ENCODE results near the gene BOLA1.
"Not testable (repeated sequence)": the region's sequence is repeated elsewhere in the genome, so short reads cannot be mapped to it uniquely, and the experiment has no call there.

The BOLA1 gene

GRCh38 chr1:149886396-149887195, 12.8 kb upstream of the BOLA1 start:
- DNase-seq (ENCODE audit: low read depth in 2 of 2, low spot score in 1 of 2), result peak; percentile 60 to 72

- not testable (repeated sequence) for DNase-seq (ENCODE audit: low read depth in 2 of 2, low spot score in 1 of 2)
Measured at GRCh38 chr1:149887196-149887455, 12.2 kb upstream of the BOLA1 start.

GRCh38 chr1:149887456-149888246, 11.7 kb upstream of the BOLA1 start:
- peak; percentile 37 to 54 for DNase-seq (ENCODE audit: low read depth in 2 of 2, low spot score in 1 of 2)

- peak; percentile 28 to 45 for DNase-seq (ENCODE audit: low read depth in 2 of 2, low spot score in 1 of 2)
Measured at GRCh38 chr1:149888247-149888998, 10.9 kb upstream of the BOLA1 start.

GRCh38 chr1:149888999-149889289, 10.4 kb upstream of the BOLA1 start:
- no peak for DNase-seq (ENCODE audit: low read depth in 2 of 2, low spot score in 1 of 2)

- DNase-seq (ENCODE audit: low read depth in 2 of 2, low spot score in 1 of 2), result no peak
Measured at GRCh38 chr1:149896575-149896974, 2.8 kb upstream of the BOLA1 start.

- DNase-seq (ENCODE audit: low read depth in 2 of 2, low spot score in 1 of 2), result no peak
Measured at GRCh38 chr1:149903836-149904491, 4.6 kb downstream of the BOLA1 start.

- no peak for DNase-seq (ENCODE audit: low read depth in 2 of 2, low spot score in 1 of 2)
Measured at GRCh38 chr1:149906570-149907075, 7.3 kb downstream of the BOLA1 start.

GRCh38 chr1:149914545-149914944, 15.2 kb downstream of the BOLA1 start:
- no peak for DNase-seq (ENCODE audit: low read depth in 2 of 2, low spot score in 1 of 2)

GRCh38 chr1:149915429-149916192, 16.2 kb downstream of the BOLA1 start:
- DNase-seq (ENCODE audit: low read depth in 2 of 2, low spot score in 1 of 2), result no peak

- DNase-seq (ENCODE audit: low read depth in 2 of 2, low spot score in 1 of 2), result no peak
Measured at GRCh38 chr1:149916193-149916897, 17.0 kb downstream of the BOLA1 start.

GRCh38 chr1:149916898-149917252, 17.5 kb downstream of the BOLA1 start:
- DNase-seq (ENCODE audit: low read depth in 2 of 2, low spot score in 1 of 2), result no peak

- DNase-seq (ENCODE audit: low read depth in 2 of 2, low spot score in 1 of 2), result no peak
Measured at GRCh38 chr1:149917571-149918144, 18.3 kb downstream of the BOLA1 start, which contains the start of gene SV2A. Gene SV2A, minus strand, starts transcription at chr1:149917844. Its CDS starts 4,004 bp downstream, at chr1:149913840.

GRCh38 chr1:149923626-149924025, 24.3 kb downstream of the BOLA1 start:
- DNase-seq (ENCODE audit: low read depth in 2 of 2, low spot score in 1 of 2), result no peak

GRCh38 chr1:149925345-149925744, 26.0 kb downstream of the BOLA1 start:
- DNase-seq (ENCODE audit: low read depth in 2 of 2, low spot score in 1 of 2), result no peak

- no peak for DNase-seq (ENCODE audit: low read depth in 2 of 2, low spot score in 1 of 2)
Measured at GRCh38 chr1:149925751-149926150, 26.4 kb downstream of the BOLA1 start.

- DNase-seq (ENCODE audit: low read depth in 2 of 2, low spot score in 1 of 2), result no peak
Measured at GRCh38 chr1:149926296-149926695, 26.9 kb downstream of the BOLA1 start.

GRCh38 chr1:149927056-149927562, 27.7 kb downstream of the BOLA1 start:
- DNase-seq (ENCODE audit: low read depth in 2 of 2, low spot score in 1 of 2), result no peak

All from stimulated activated CD8-positive, alpha-beta memory T cell treated with anti-CD3 and anti-CD28 coated beads, Interleukin-4, amount 100 ng/mL, for 1 hour (primary cell).